Calu3 (cell line): Measurements from ENCODE around the gene IBA57. TPM values are rescaled to one million over a fixed set of nuclear protein-coding genes. Genes with fewer than 3 reads are reported as not detected.
"Not testable (repeated sequence)": the region's sequence is repeated elsewhere in the genome, so short reads cannot be mapped to it uniquely, and the experiment has no call there.

Experiments used
- BruUV-seq: library from RNA; stranded (reverse); fragments of 400-500 nt; replicated peaks from 2 replicates; lab custom pipeline; 2021; lab: Mats Ljungman, UMichigan
- CTCF ChIA-PET: fragments of 300-600 bp; sonication (Branson Sonifier 250); formaldehyde crosslinking; loops from one replicate; lab custom pipeline; 2022; ENCODE audit warnings: antibody characterized with exemption; lab: Charles Lee
- DNase-seq: peaks from one replicate; pipeline ENCODE4 v3.0.0; 2022
- H3K27ac Mint-ChIP-seq: one replicate; pipeline ENCODE4 v1.8.0; 2022; ENCODE audit warnings: mixed read lengths; ENCODE audit not compliant: unreplicated experiment
- H3K27me3 Mint-ChIP-seq: one replicate; pipeline ENCODE4 v1.8.0; 2022; ENCODE audit warnings: mixed read lengths; ENCODE audit not compliant: unreplicated experiment
- H3K36me3 Mint-ChIP-seq: one replicate; pipeline ENCODE4 v1.8.0; 2022; ENCODE audit warnings: mild to moderate bottlenecking, moderate library complexity, mixed read lengths; ENCODE audit not compliant: insufficient read depth, unreplicated experiment
- H3K4me1 Mint-ChIP-seq: one replicate; pipeline ENCODE4 v1.8.0; 2022; ENCODE audit warnings: mild to moderate bottlenecking, low read depth, mixed read lengths; ENCODE audit not compliant: unreplicated experiment
- H3K4me3 Mint-ChIP-seq: one replicate; pipeline ENCODE4 v1.8.0; 2022; ENCODE audit warnings: mild to moderate bottlenecking, low read depth, moderate library complexity, mixed read lengths; ENCODE audit not compliant: unreplicated experiment
- H3K9me3 Mint-ChIP-seq: one replicate; pipeline ENCODE4 v1.8.0; 2022; ENCODE audit warnings: low read depth, mixed read lengths; ENCODE audit not compliant: unreplicated experiment
- CTCF ChIP-seq: fragments of 200-600 bp; IDR thresholded peaks from one replicate; pipeline ENCODE4 v1.8.0; 2022; ENCODE audit warnings: antibody characterized with exemption; ENCODE audit not compliant: unreplicated experiment
- intact Hi-C: fragments of 100-400 bp; cut with micrococcal nuclease; formaldehyde crosslinking; loops from one replicate; pipeline ENCODE4 v1.10.0; 2022; ENCODE audit not compliant: unreplicated experiment
- total RNA-seq: library from RNA; stranded (reverse); gene quantifications from 2 replicates; pipeline ENCODE4 v1.2.3, GENCODE V29; 2022

The IBA57 gene
- total RNA-seq, 1 experiment from 2014 or later: 9.2 TPM

GRCh38 chr1:228219245-228219961 lies 53.8 kb downstream of the IBA57 start:
- Mint-ChIP-seq H3K4me3 (no peak overlapping the region), H3K4me1 (no peaks in the 10 kb centered on the region), H3K27ac (no peak overlapping the region), H3K9me3 (no peaks in the 10 kb centered on the region), H3K36me3 (peaks cover 5% of the 10 kb centered on the region), H3K27me3 (no peaks in the 10 kb centered on the region)
- no peak for DNase-seq
- CTCF ChIA-PET: no interaction called here
- TF ChIP-seq CTCF: no peak
- intact Hi-C loops: loop anchor here (10.0 kb wide), 1 partner anchor 125 kb away; no protein-coding TSS in a partner anchor
- no TSS peak for BruUV-seq

DNA sequence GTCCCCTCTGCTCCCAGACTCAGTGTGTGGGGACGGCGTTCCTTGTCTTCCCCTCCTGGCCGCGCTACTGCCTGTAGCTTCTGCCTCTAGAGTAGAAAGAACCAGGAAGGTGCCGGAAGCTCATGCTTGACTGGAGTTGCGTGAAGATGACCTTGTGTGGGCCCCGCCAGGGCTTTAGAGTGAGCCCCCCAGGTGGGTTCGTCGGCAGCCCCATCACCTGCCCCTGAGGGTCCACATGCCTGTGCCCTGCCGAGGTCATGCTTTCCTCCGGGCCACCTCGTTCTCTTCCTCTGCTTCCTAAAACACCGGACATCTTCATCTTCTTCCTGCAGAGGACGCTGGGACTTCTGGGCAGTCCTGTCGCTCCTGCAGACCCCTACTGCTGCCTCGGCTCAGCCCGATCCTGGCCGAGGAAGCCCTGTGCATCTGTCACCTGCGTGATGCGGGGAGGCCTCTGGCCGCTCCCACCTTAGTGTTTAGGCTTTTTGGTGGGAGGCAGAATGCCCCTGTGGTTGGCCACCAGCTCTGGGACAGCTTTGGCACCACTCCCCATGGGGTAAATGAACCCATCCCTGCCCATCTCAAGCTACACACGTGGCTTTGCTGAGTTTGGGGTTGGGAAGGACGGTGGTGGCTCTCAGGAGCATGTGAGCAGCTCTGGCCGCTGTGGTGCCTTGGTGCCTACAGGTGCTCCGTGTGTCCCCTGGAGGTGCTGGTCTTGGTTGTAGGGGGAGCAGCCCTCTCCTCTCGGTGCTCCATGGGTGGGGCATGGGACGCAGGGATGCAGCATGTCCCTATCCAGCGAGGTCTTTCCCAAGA lies 54.6 kb downstream of the IBA57 start:
- Mint-ChIP-seq H3K36me3 (no peaks in the 10 kb centered on the region), H3K27ac (no peak overlapping the region), H3K4me1 (no peaks in the 10 kb centered on the region), H3K9me3 (no peaks in the 10 kb centered on the region), H3K27me3 (no peaks in the 10 kb centered on the region), H3K4me3 (no peak overlapping the region)
- BruUV-seq: no TSS peak
- CTCF ChIA-PET: no interaction called here
- DNase-seq: no peak
- no peak for TF ChIP-seq CTCF
- intact Hi-C loops: loop anchor here (10.0 kb wide), 1 partner anchor 125 kb away; no protein-coding TSS in a partner anchor

DNA sequence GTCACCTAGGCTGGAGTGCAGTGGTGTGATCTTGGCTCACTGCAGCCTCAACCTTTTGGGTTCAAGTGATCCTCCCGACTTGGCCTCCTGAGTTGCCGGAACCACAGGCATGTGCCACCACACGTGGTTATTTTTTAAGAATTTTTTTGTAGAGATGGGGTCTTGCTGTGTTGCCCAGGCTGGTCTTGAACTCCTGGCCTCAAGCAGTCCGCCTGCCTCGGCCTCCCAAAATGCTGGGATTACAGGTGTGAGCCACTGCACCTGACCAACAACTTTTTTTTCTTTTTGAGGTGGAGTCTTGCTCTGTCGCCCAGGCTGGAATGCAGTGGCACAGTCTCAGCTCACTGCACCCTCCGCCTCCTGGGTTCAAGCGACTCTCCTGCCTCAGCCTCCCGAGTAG lies 55.5 kb downstream of the IBA57 start:
- H3K9me3 Mint-ChIP-seq, BruUV-seq, intact Hi-C loops, CTCF ChIA-PET, H3K27ac Mint-ChIP-seq, H3K4me3 Mint-ChIP-seq, H3K4me1 Mint-ChIP-seq, H3K36me3 Mint-ChIP-seq, H3K27me3 Mint-ChIP-seq, DNase-seq: not testable (repeated sequence)

- intact Hi-C loops: no loop called here
- TF ChIP-seq CTCF: no peak
- no peaks in the 10 kb centered on the region for H3K27me3 Mint-ChIP-seq
- no peak for DNase-seq
- no TSS peak for BruUV-seq
- H3K27ac Mint-ChIP-seq: no peak overlapping the region
- H3K9me3 Mint-ChIP-seq: no peaks in the 10 kb centered on the region
- no peaks in the 10 kb centered on the region for H3K36me3 Mint-ChIP-seq
- peaks cover 7% of the 10 kb centered on the region for H3K4me1 Mint-ChIP-seq
- CTCF ChIA-PET: no interaction called here
- H3K4me3 Mint-ChIP-seq: no peak overlapping the region
These were observed 56.9 kb downstream of the IBA57 start for GRCh38 chr1:228222548-228222947.
